Motor neuron (in vitro differentiated cells): ENCODE data around the gene ADAD2. TPM values are rescaled to one million over a fixed set of nuclear protein-coding genes. Genes with fewer than 3 reads are reported as not detected.

Experiments
- total RNA-seq, 8 experiments: library from RNA; unstranded; fragments of 300-600 nt; gene quantifications; 2 replicates each; pipeline versions ENCODE4 v1.2.3 to v1.2.4, GENCODE V29; 2022

ADAD2 gene
- total RNA-seq, 8 experiments from 2014 or later = 0.05 to 2.1 (median 0.81) TPM; not detected in 3

Other genes with a start within 250 kb of the ADAD2 start
- gene OSGIN1, start 237.9 kb upstream of the ADAD2 start, total RNA-seq = 10 to 100 TPM in 1 of 8 experiments, 1 to 10 TPM in 6, under 1 TPM in 1; 0.92 to 14.8 (median 2.0) TPM
- gene NECAB2, start 222.9 kb upstream of the ADAD2 start, total RNA-seq = 10 to 100 TPM in 1 of 8 experiments, 1 to 10 TPM in 6, under 1 TPM in 1; 0.63 to 23.4 (median 2.6) TPM
- gene SLC38A8, start 148.4 kb upstream of the ADAD2 start, total RNA-seq = 1 to 10 TPM in 3 of 8 experiments, under 1 TPM in 1, not detected in 4; 0.27 to 1.9 (median 1.5) TPM
- gene MBTPS1, start 74.2 kb upstream of the ADAD2 start, total RNA-seq = 100 to 1,000 TPM in 3 of 8 experiments, 10 to 100 TPM in 5; 42.5 to 166 (median 62.3) TPM
- gene HSDL1, start 46.0 kb upstream of the ADAD2 start, total RNA-seq = 10 to 100 TPM; 20.1 to 63.7 (median 48.1) TPM
- 10 to 100 TPM in 1 of 8 experiments, 1 to 10 TPM in 4, under 1 TPM in 3; 0.36 to 17.7 (median 1.2) TPM for gene DNAAF1, start 45.8 kb upstream of the ADAD2 start, total RNA-seq
- gene TAF1C, start 4.1 kb upstream of the ADAD2 start, total RNA-seq = 10 to 100 TPM; 13.1 to 58.4 (median 18.2) TPM
- gene KCNG4, start 48.9 kb downstream of the ADAD2 start, total RNA-seq = under 1 TPM in 7 of 8 experiments, not detected in 1; 0.05 to 0.66 (median 0.20) TPM
- gene WFDC1, start 103.7 kb downstream of the ADAD2 start, total RNA-seq = 1 to 10 TPM in 6 of 8 experiments, under 1 TPM in 2; 0.27 to 4.0 (median 2.7) TPM
- 1 to 10 TPM in 5 of 8 experiments, under 1 TPM in 3; 0.61 to 2.6 (median 1.3) TPM for gene ATP2C2, start 177.4 kb downstream of the ADAD2 start, total RNA-seq